CD4-positive, alpha-beta T cell treated with Interferon gamma for 1 hour (primary cell): ENCODE data around the gene MAP4K1.
"Not testable (repeated sequence)": the region's sequence is repeated elsewhere in the genome, so short reads cannot be mapped to it uniquely, and the experiment has no call there.

ENCODE experiments used
- DNase-seq: peaks from one replicate; pipeline ENCODE4 v3.0.0-alpha.2; 2020

Gene MAP4K1

DNA sequence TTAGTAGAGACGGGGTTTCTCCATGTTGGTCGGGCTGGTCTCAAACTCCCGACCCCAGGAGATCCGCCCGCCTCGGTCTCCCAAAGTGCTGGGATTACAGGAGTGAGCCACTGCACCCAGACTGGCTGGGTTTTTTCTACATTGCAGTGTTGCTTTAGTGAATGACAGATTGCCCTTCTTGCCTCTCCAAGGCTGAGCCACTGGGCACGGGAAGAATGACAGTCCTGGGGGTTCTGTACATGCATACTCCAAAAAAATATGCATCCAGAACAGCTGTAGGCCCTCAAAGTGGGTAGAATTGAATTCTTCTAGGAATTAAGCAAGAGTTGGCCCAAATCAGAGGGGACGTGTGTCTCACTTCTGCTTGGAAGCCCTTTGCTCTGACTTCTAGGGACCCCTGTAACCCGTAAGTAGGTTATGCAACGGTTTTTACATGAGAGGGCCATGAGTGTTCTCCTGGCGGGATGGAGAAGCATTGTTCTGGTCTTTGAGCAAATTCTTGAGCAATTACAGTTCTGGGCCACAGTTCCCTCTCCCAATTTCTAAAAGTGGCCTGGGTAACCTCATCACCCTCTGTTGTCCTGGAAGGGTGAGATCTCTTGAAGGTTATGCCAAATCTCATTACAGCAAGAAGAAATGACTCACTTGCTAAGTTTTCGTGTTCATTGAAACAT is 33.3 kb upstream of the MAP4K1 start:
- no peak for DNase-seq

DNA sequence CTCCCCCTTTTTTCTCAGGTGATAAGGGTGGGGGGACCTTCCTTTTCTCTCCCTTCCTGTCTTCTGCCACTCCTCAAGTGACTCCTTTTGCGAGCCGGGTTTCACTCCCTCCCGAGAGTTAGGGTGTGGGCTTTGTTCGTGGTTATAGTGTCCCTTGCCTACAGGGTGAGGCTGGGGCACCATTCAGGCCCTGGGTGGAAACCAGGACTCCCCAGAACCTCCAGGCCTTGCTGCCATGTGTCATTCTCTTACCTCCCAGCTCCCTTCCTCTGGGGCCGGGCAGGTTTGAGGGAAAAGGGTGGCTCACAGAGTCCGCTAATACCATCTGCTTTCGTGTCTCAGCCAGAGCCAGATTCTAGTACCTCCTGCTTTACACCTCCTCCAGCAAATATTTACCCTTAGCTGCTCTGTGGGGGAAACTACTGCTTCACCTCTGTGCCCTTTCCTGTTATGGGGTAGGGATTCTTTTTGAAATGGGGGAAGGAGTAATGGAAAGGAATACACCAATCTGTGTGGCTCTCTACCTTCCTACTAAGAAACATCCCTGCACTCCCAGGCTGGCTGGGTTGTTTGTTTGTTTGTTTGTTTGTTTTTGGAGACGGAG is 32.5 kb upstream of the MAP4K1 start:
- DNase-seq, result no peak

DNA sequence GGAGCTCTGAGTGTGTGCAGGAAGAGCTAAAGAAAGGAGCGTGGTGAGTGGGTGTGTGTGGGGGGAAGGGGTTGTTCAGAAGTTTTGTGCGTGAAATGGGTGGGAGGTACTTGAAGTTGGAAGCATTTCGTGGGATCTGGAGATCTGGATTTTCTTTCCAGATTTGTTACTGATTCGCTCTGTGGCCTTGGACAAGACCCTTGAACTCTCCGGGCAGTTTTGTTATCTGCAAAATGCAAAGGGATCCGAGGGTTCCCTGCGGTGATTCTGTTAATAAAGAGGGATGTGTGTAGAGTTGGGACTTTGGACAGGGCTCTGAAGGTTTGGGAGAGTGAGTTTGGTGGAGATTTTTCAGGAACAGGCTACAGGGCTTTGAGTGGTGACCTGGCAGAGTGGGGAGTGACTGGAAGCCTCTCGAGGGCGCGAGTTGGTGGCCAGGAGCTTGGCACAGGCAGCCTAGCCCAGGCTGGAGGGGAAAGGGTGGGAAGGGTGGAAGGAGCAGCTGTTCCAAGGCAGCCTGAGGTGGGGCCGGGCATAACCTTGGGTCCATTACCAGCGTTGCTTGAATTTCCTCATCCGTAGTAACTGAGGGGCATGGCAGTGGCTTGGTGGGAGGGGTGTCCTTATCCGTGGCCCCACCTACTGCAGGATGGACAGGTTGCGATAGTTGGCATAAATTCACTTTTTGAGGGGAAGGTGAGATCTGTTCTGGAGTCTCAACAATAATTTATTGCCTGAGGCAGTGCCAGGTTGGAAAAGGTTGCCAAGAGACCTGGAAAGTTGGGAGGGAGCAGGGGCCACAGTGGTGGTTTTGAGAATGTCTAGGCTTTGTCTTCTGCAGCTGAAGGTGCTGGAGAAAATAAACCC is 31.8 kb upstream of the MAP4K1 start:
- DNase-seq, result no peak

DNA sequence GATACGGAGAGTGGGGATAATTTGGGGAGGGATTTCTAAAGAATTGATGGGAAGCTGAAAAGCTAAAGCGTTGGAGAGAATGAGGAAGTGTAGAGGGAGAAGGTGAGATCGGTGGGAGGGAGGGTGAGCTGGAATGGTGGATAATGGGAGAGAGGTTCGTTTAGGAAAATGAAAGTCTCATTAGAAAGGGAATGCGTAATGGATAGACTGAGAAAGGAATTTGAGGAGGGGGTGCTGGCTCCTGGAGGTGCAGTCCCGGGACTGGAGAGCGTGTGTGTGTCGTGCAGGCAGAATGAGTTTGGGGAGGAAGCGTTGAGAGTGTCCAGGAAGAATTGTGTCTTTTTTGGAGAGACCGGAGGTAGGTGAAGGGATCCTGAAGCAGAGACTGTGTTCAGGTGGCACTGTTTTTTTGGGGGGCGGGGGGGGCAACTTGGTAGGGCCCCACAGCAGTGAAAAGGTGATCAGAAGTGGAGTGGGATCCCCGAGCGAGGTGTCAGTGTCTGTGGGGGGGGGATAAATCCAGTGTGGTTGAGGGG is 31.1 kb upstream of the MAP4K1 start:
- no peak for DNase-seq

DNA sequence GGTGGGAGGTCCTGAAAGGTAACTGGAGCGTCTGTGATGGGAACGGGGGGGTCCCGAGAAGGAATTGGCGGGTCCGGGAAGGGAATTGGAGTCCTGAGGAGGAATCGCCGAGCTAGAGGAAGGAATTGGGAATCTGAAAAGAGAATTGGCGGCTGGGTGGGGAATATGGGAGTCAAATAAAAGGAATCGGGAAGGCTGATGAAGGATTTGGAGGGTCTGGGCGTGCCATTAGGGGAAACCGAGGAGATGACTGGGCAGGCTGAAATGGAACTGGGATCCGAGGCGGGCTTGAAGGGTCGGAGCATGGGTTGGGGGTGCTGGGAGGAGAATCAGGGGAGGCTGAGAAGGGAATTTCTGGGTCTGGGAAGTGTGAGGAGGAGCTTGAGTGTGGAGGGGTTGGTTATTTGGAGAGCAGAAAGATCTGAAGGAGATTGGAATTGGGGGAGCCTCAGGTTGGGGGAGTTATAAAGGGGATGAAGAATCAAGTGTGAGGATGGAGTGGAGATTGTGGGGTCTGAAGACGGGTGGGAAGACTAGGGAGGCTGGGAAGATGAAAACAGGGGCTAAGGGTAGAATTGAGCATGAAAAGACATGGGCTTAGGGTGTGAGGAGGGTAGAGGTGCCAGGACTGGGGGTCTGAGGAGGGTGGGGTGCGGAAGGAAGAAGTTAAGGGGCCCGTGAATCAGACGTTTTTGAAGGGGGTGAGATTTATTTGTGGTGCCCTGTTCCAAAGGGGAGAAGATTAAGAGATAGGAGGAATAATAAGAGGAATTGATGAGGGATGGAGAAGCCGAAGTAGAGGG is 30.4 kb upstream of the MAP4K1 start:
- no peak for DNase-seq

DNA sequence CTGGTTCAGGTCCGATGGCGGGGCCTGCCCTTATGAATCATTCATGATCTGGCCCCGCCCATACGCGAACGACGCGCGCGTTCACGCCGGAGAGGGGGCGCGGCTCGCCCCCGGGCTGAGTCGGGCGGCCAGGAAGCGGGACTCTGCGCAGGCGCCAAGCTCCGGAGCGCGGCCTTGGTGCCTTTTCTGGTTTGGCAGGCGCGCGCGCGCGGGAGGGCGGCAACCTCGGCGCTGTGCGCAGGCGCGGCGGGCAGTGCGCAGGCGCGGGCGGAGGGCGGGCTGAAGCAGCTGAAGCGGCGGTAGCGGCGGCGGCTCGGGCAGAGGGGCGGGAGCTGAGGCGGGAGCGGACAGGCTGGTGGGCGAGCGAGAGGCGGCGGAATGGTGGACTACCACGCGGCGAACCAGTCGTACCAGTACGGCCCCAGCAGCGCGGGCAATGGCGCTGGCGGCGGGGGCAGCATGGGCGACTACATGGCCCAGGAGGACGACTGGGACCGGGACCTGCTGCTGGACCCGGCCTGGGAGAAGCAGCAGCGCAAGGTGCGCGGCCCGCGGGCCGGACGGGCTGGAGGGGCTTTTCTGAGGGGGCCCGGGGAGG is 29.7 kb upstream of the MAP4K1 start, which contains the start of gene ACTN4:
ACTN4 (plus strand) TSS at position 282 of the 598 bp plus-strand sequence; CDS start at position 379, 97 bp downstream.
- DNase-seq, result peak; percentile 98

DNA sequence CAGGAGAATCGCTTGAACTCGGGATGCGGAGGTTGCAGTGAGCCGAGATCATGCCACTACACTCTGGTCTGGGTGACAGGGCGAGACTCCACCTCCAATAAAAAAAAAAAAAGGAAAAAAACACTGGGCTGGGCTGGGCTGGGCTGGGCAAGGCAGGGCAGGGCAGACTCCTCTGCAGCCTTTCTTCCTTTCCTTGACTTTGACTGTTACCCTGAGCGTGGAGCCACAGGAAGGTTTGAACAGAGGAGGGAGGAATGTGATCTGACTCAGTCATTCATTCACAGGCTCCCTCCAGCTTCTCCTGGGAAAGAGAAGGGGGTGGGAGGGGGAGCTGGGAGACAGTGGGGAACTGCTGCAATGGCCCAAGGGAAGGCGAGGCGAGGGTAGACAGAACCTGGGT is 27.0 kb upstream of the MAP4K1 start:
- DNase-seq, result no peak

DNA sequence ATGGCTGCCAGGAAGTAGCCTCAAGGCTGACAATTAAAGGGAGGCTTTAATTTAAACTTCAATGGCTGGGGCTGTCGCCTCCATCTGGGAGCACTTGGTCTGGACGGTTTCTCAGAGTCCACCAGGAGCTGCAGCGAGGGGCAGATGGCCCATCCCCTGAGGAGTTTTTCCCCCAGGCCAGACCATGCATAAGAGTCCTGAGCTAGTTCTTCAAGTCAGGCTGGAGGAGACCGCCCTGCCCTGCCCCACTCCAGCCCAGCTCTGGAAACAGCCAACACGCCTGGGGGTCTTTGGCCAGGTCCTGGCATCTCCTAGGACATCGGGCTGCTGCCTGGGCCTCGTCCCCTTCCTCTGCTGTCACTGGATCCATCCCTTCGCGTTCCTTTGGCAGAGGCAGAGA is 24.4 kb upstream of the MAP4K1 start:
- no peak for DNase-seq

DNA sequence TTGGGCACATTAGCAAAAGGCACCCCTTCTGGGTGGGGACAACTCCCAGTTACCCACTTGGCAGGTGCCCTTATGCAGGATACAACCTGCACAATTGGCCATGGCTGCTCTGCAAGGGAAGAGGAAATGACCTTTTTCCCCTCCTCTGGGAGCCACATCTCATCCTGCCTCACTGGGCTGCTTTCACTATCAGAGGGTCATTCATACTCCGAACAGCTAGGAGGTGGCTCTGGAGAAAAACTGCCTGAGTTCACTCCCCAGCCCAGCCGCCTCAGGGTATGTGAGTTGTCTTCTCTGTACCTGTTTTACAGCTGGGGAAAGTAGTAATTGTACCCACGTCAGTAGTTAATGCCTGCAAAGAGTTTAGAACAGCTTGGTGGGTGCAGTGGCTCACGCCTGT is 22.6 kb upstream of the MAP4K1 start:
- no peak for DNase-seq

DNA sequence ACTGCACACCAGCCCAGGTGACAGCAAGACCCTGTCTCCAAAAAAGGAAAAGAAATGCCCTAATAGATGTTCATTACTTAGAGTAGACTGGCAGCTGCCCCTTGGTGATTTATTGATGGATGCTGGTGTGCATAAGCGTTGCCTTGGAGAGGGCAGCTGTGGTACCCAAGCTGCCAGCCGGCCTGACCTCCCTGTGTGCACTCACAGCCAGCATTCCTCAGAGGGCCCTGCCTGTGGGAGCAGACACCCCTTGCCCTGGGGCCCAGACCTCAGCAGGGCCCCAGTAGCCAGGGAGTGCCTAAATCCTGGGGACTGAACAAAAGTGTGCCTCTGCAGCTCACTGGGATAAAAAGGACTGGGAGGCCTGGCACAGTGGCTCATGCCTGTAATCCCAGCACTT is 21.9 kb upstream of the MAP4K1 start:
- no peak for DNase-seq

DNA sequence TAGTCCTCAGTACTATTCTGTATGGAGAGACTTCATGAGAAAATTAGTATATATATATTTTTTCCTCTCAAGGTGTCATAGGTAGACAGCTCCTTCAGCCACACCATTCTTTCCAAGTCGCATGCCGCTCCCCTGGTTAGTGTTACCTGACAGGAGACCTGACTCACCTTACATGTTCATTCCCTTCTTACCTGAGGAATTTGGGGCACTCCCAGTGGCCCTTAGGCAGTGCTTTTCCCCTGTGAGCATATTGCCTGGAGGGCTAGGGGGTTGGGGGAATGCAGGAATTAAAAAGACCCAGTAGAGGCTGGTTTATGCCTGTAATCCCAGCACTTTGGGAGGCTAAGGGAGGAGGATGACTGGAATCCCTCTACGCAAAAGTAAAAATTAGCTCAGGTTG is 20.7 kb upstream of the MAP4K1 start:
- DNase-seq, result no peak

DNA sequence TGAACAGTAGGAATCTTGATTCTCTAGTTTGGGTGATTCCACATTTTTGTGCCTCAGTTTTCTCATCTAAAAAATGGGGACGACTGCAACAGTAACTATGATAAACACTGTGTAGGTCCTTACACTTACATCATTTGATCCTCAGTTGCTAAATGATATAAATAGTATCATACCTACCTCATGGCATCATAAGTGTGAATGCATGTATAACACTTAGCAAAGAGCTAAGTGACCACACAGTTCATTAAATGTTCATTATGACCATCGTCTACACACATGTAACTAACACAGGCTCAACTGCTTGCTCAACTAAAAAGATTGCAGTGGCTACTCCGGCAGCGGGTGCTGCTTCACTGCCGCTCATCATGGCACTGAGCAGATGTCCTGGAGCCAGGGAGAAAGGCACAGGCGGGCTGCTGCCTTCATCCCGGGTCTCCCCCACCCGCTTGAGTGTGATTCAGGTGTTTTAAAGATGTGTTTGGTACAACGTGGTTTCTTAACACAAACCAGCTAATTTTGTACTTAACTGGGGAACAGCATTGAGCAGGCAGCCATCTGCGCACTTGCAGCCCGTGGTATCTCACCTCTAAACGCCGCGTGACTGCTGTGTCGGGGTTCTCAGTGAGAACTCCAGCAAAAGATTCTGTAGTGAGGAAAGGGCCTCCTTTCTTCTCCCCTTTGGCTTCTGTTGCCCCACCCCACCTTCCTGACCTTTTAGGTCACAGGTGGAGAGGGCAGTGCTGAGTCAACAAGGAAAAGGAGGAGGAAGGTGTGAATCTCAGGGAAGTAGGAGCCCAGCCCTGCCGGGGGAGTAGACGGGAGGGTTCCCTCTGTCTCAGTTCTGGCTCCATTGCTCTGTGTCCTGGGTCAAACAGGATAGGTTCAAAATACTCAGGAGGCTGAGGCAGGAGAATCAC is 18.0 kb upstream of the MAP4K1 start:
- DNase-seq, result no peak

DNA sequence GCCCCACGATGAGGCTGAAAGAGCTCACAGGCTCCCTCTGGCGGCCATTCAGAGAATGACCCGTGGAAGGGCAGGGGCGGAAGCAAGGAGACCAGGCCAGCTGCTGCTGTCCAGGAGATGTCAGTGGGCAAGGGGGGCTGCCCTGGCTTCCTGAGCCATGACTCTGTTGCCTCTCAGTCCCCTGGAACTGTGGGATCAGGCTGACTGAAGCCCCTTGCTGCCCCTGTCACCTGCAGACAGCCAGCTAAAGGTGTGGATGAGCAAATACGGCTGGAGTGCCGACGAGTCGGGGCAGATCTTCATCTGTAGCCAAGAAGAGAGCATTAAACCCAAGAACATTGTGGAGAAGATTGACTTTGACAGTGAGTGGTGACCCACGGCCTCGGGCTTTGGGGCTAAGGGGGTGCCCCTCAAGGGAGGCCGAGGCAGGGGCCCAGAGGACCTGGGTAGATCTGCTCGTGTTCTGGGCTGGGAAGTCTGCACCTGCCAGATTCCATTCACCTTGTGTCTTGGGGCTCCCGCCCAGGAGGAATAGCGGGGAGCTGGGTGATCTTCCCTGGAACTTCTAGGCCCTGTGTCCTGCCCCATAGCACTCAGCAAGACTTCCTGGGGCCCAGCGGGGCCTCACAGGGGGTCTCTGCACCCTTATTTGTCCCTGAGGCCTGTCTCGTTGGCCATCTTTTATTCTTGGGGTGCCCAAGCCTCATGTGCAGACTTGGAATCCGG is 17.2 kb upstream of the MAP4K1 start:
- DNase-seq, result peak; percentile 65

DNA sequence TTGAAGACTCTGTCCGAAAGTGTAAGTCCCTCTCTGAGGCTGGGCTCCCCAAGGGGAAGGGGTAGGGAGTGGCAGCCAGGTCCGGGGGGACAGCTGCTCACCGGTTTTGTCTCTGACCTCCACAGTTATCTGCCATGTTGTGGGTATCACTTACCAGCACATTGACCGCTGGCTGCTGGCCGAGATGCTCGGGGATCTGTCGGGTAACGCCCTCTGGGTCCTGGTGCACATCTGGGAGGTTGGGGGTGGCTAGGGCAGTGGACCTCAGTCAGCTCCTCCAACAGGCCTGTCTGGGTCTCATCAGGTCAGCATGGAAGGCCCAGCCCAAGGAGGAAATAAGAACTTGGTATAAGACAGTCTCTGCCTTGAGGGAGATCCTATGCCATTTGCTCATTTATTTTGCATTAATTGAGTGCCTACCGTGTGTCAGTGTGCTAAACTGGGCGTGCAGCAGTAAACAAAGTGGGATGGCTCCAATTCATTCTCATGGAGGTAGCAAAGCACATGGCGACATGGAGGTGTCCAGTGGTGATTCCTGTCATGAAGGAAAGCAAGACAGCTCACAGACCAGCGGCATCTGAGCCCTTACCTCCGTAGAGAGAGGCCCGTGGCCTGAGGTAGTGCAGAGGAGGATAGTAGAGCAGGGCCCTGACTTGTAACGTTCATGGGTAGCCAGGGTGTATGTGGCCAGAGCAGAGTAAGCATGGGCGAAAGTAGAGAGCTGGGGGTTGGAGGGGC is 14.9 kb upstream of the MAP4K1 start:
- no peak for DNase-seq

DNA sequence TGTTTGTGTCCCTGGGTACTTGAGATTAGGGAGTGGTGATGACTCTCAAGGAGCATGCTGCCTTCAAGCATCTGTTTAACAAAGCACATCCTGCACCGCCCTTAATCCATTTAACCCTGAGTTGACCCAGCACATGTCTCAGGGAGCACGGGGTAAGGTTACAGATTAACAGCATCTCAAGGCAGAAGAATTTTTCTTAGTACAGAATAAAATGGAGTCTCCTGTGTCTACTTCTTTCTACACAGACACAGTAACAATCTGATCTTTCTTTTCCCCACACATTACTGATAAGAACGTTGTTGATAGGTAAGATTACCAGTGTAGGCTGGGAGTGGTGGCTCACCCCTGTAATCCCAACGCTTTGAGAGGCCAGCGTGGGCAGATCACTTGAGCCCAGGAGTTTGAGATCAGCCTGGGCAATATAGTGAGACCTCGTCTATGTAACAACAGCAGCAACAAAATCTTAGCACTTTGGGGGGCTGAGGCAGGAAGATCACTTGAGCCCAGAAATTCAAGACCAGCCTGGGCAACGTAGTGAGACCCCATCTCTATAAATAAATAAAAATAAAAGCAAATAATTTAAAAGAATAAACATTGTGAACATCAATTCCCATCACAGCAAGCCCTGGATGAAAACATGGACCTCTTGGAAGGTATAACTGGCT is 14.2 kb upstream of the MAP4K1 start:
- not testable (repeated sequence) for DNase-seq

DNA sequence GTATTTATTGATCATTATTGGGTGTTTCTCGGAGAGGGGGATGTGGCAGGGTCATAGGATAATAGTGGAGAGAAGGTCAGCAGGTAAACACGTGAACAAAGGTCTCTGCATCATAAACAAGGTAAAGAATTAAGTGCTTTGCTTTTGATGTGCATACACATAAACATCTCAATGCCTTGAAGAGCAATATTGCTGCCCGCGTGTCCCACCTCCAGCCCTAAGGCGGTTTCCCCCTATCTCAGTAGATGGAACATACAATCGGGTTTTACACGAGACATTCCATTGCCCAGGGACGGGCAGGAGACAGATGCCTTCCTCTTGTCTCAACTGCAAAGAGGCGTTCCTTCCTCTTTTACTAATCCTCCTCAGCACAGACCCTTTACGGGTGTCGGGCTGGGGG is 13.5 kb upstream of the MAP4K1 start:
- not testable (repeated sequence) for DNase-seq

DNA sequence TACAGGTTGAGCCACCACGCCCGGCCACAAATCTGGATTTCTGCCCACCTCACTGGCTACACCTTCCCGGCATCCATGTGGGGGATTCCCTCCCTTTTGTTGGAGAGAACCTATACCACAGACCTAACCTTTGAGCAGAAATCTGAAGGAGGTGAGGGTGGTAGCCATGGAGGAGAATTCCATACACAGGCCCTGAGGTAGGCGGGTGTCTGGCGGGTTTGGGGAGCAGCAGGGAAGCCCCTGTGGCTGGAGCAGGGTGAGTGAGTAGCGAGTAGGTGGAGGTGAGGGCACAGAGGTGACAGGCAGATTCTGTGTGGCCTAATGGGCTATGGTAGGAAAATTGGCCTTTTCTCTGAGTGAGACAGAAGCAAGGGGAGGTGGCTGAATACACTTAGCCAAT is 11.8 kb upstream of the MAP4K1 start:
- no peak for DNase-seq

DNA sequence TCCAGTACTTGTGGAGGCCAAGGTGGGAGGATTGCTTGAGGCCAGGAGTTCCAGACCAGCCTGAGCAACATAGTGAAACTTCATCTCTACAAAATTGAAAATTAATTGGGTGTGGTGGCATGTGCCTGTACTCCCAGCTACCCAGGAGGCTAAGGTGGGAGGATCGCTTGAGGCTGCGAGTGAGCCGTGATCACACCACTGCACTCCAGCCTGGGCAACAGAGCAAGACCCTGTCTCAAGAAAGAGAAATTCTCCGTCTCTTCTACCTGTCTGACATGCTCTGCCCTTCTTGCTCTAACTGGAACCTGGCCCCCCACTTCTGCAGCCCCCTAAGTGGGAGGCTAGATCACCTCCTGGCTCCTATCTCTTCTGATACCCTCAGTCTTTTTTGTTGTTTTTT is 8.6 kb upstream of the MAP4K1 start:
- no peak for DNase-seq

DNA sequence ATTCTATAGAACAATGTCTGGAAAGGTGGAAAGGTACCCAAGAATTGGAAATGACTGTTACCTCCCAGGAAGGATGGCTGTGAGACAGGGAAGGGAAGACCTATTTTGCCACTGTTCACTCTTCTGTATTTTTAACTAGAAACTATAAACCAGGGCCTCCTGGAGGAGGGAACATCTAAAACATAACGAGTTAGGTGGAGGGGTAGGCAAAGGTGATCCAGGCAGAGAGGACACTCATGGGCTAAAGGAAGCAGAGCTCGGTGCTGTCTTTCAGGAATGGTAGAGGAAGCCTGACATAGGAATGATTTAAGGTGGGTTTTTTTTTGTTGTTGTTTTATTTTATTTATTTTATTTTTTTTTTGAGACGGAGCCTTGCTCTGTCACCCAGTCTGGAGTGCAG is 7.1 kb upstream of the MAP4K1 start:
- DNase-seq, result no peak
